KMS-11 (cell line): ENCODE results near the gene EIF2B5.

Source experiments
- H2AFZ ChIP-seq: fragments of 200-600 bp; sonication (generic); 2 replicates; pipeline ENCODE4 v1.6.1; 2016; ENCODE audit warnings: antibody characterized with exemption, mixed run types, low read depth
- H3K27ac ChIP-seq: fragments of 200-600 bp; sonication (generic); 2 replicates; pipeline ENCODE4 v1.6.1; 2016; ENCODE audit warnings: mild to moderate bottlenecking, mixed run types
- H3K27me3 ChIP-seq: fragments of 200-600 bp; sonication (generic); 2 replicates; pipeline ENCODE4 v1.6.1; 2017; ENCODE audit warnings: mild to moderate bottlenecking, low read depth, mixed run types, moderate library complexity; ENCODE audit not compliant: insufficient read depth
- H3K36me3 ChIP-seq: fragments of 200-600 bp; sonication (generic); 2 replicates; pipeline ENCODE4 v1.6.1; 2017; ENCODE audit warnings: mild to moderate bottlenecking, mixed run types; ENCODE audit not compliant: insufficient read depth
- H3K4me1 ChIP-seq: fragments of 200-600 bp; sonication (generic); 2 replicates; pipeline ENCODE4 v1.6.1; 2016; ENCODE audit warnings: mild to moderate bottlenecking, low read depth, mixed run types; ENCODE audit not compliant: poor library complexity, severe bottlenecking
- H3K4me2 ChIP-seq: fragments of 200-600 bp; sonication (generic); 2 replicates; pipeline ENCODE4 v1.7.0; 2016; ENCODE audit warnings: mild to moderate bottlenecking, mixed run types
- H3K4me3 ChIP-seq: fragments of 200-600 bp; sonication (generic); IDR thresholded peaks from 2 replicates; pipeline ENCODE4 v1.6.1; 2017; ENCODE audit warnings: low read depth, low read length, mixed read lengths; ENCODE audit not compliant: insufficient read depth
- H3K79me2 ChIP-seq: fragments of 200-600 bp; sonication (generic); 2 replicates; pipeline ENCODE4 v1.6.1; 2016; ENCODE audit warnings: low read depth, mixed run types; ENCODE audit not compliant: insufficient read depth
- H3K9ac ChIP-seq: fragments of 200-600 bp; sonication (generic); 2 replicates; pipeline ENCODE4 v1.6.1; 2016; ENCODE audit warnings: mild to moderate bottlenecking, mixed run types
- H4K20me1 ChIP-seq: fragments of 200-600 bp; sonication (generic); 2 replicates; pipeline ENCODE4 v1.6.1; 2016; ENCODE audit warnings: mild to moderate bottlenecking, mixed run types; ENCODE audit not compliant: insufficient read depth
- CTCF ChIP-seq: fragments of 200-600 bp; sonication (generic); conservative IDR thresholded peaks from 2 replicates; pipeline ENCODE4 v1.6.1; 2017; ENCODE audit warnings: low read depth, mild to moderate bottlenecking, antibody characterized with exemption, low read length, moderate library complexity, mixed read lengths

Gene EIF2B5

GRCh38 chr3:184167786-184168185 lies 32.6 kb downstream of the EIF2B5 start:
- no peak overlapping the region for H3K27ac ChIP-seq
- no peaks in the 10 kb centered on the region for H3K79me2 ChIP-seq
- H3K36me3 ChIP-seq, result no peaks in the 10 kb centered on the region
- no peak overlapping the region for H3K4me2 ChIP-seq
- H3K4me3 ChIP-seq, result no peak overlapping the region
- H3K9ac ChIP-seq, result no peak overlapping the region
- TF ChIP-seq CTCF, result no peak
- no peak overlapping the region for H2AFZ ChIP-seq
- H4K20me1 ChIP-seq, result no peaks in the 10 kb centered on the region
- no peaks in the 10 kb centered on the region for H3K4me1 ChIP-seq
- H3K27me3 ChIP-seq, result no peaks in the 10 kb centered on the region

- H3K4me1 ChIP-seq, result no peaks in the 10 kb centered on the region
- no peaks in the 10 kb centered on the region for H3K79me2 ChIP-seq
- no peak overlapping the region for H3K9ac ChIP-seq
- H3K4me3 ChIP-seq, result no peak overlapping the region
- H3K27ac ChIP-seq, result no peak overlapping the region
- no peaks in the 10 kb centered on the region for H3K27me3 ChIP-seq
- no peak overlapping the region for H2AFZ ChIP-seq
- H3K36me3 ChIP-seq, result no peaks in the 10 kb centered on the region
- no peaks in the 10 kb centered on the region for H4K20me1 ChIP-seq
- no peak for TF ChIP-seq CTCF
- H3K4me2 ChIP-seq, result no peak overlapping the region
Measured at GRCh38 chr3:184168363-184169120, 33.4 kb downstream of the EIF2B5 start.

GRCh38 chr3:184169896-184170875 lies 35.0 kb downstream of the EIF2B5 start:
- no peaks in the 10 kb centered on the region for H4K20me1 ChIP-seq
- H3K79me2 ChIP-seq, result peaks cover 4% of the 10 kb centered on the region; the same call in 1 of the 2 replicates
- H3K4me2 ChIP-seq, result no peak overlapping the region
- H3K4me3 ChIP-seq, result no peak overlapping the region
- TF ChIP-seq CTCF, result no peak
- no peak overlapping the region for H3K27ac ChIP-seq
- H2AFZ ChIP-seq, result no peak overlapping the region
- no peak overlapping the region for H3K9ac ChIP-seq
- H3K36me3 ChIP-seq, result no peaks in the 10 kb centered on the region
- peaks cover 8% of the 10 kb centered on the region for H3K4me1 ChIP-seq
- H3K27me3 ChIP-seq, result no peaks in the 10 kb centered on the region

GRCh38 chr3:184171562-184171961 lies 36.4 kb downstream of the EIF2B5 start:
- Histone ChIP-seq H4K20me1 (no peaks in the 10 kb centered on the region), H3K27ac (no peak overlapping the region), H3K79me2 (peaks cover 17% of the 10 kb centered on the region), H3K27me3 (no peaks in the 10 kb centered on the region), H3K4me2 (no peak overlapping the region), H2AFZ (no peak overlapping the region), H3K4me3 (no peak overlapping the region), H3K4me1 (peaks cover 17% of the 10 kb centered on the region), H3K36me3 (no peaks in the 10 kb centered on the region), H3K9ac (no peak overlapping the region)
- no peak for TF ChIP-seq CTCF
